Kidney (tissue), 14 donors: Measurements from ENCODE around the gene SS18L1. TPM values are rescaled to one million over a fixed set of nuclear protein-coding genes. Genes with fewer than 3 reads are reported as not detected.

Source experiments
- DNase-seq, 5 donors: peaks; one replicate each; pipeline ENCODE4 v3.0.0-alpha.2; 2013 to 2020
- FAIRE-seq: peaks from 2 replicates; lab custom pipeline; 2012; peaks lifted over from hg19 to GRCh38; lab: Jason Lieb, UNC
- H3K27ac ChIP-seq, 2 donors: one replicate each; pipeline ENCODE4 v1.7.0; 2013; ENCODE audit warnings: low read depth in 2 of 2, low read length in 2 of 2, inconsistent platforms in 1 of 2
- H3K27me3 ChIP-seq: one replicate; pipeline ENCODE4 v1.7.1; 2013; ENCODE audit warnings: low read length, inconsistent platforms; ENCODE audit not compliant: control insufficient read depth, insufficient read depth
- H3K36me3 ChIP-seq, 3 donors: one replicate each; pipeline versions ENCODE4 v1.7.0 to v1.7.1; 2013; ENCODE audit warnings: low read length in 3 of 3, control low read depth in 1 of 3, inconsistent platforms in 1 of 3; ENCODE audit not compliant: insufficient read depth in 3 of 3, control insufficient read depth in 2 of 3
- H3K4me1 ChIP-seq, 3 donors: one replicate each; pipeline versions ENCODE4 v1.7.0 to v1.7.1; 2013; ENCODE audit warnings: low read length in 3 of 3, inconsistent platforms in 1 of 3, low read depth in 1 of 3; ENCODE audit not compliant: control insufficient read depth in 2 of 3, insufficient read depth in 2 of 3
- H3K4me3 ChIP-seq, 3 donors: one replicate each; pipeline versions ENCODE4 v1.7.0 to v1.8.1; 2013; ENCODE audit warnings: low read length in 3 of 3, control low read depth in 1 of 3, inconsistent platforms in 1 of 3
- H3K9ac ChIP-seq, 3 donors: one replicate each; pipeline versions ENCODE4 v1.7.0 to v1.7.1; 2013; ENCODE audit warnings: low read length in 3 of 3, control low read depth in 1 of 3, inconsistent platforms in 1 of 3
- H3K9me3 ChIP-seq, 3 donors: one replicate each; pipeline versions ENCODE4 v1.7.0 to v1.7.1; 2013; ENCODE audit warnings: low read length in 3 of 3, control low read depth in 1 of 3, inconsistent platforms in 1 of 3; ENCODE audit not compliant: control insufficient read depth in 2 of 3, insufficient read depth in 1 of 3
- intact Hi-C: fragments of 100-400 bp; cut with DNase I; formaldehyde crosslinking; loops from one replicate; pipeline ENCODE4 v1.11.1; 2022
- polyA plus RNA-seq: library from polyadenylated mRNA; stranded (reverse); fragments of 350-450 nt; fragmentation: Illumina TruSeq; extraction: RNeasy Lipid Tissue Mini Kit (QIAGEN cat#74804); gene quantifications from one replicate; pipeline ENCODE4 v1.2.3, GENCODE V29; 2014; ENCODE audit warnings: low read depth, low replicate concordance; ENCODE audit not compliant: insufficient read depth
- total RNA-seq: library from RNA; stranded (reverse); fragmentation: NEBNext Ultra II Directional; extraction: Animal tissue kit (Norgen Biotek cat#: 25700); gene quantifications from one replicate; pipeline ENCODE4 v1.2.1, GENCODE V29; 2021
- TF ChIP-seq, protein P1 (sequence below): IDR thresholded peaks from 3 replicates; pipeline ENCODE4 v1.5.1; 2012; ENCODE audit warnings: mild to moderate bottlenecking, moderate library complexity, borderline replicate concordance; ENCODE audit not compliant: insufficient read depth; ENCODE audit errors: extremely low read depth
- donor health status: control.
- donor health status: control.
- donor health status: control.
- donor health status: control.
- donor health status: control.
- donor health status: DM: yes; HTN: yes; CAD: no.
- donor health status: Normal renal cell carcinoma (clear cell type).

SS18L1 gene
- total and polyA plus RNA-seq, 2 donors from 2014 or later = 6.5 to 12.0 TPM

DNA sequence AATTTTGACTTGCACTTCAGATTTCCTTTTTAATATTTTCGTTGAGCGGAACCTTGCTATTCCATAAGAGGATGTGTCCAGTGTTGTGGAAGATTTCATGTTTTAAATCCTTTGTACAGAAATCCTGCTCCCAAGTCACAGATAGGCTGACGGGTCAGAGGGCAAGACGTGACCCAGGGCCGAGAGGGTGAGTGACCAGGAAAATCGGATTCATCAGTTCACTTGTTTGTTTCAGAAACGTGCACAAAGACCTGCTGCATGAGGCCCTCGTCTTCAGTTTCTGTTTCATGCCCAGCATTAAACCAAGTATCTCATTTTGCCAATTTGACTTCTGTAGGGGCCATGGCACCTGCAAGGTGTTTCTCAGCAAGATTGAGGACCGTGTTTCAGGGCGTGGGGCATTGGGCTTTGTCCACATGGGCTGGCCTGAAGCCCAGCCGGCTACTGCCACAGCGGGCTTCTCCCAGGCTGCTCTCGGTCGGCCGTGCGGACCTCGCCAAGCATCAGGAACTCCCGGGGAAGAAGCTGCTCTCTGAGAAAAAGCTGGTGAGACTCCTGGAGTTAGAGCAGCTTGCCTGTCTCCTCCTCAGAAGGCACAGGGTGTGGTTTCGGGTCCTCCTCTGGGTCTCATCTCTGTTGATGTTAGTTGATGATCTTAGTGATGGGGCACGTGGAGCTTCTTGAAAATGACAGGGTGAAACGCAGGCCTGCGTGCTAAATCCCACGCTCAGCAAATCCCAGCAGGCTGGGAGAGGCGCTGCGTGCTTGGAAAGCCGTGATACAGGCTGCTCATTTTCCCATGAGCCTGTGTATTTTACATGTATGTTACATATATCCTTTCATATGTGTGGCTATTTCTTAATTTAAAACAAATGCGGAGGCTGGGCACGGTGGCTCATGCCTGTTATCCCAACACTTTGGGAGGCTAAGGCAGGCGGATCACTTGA, 49.8 kb downstream of the SS18L1 start:
- peak in 1 of 5 donors; percentile 32 for DNase-seq
- Histone ChIP-seq H3K9ac (no peak overlapping the region), H3K4me1 (no peaks in the 10 kb centered on the region), H3K4me3 (no peak overlapping the region), H3K9me3 (no peaks in the 10 kb centered on the region), H3K36me3 (peaks cover 2 to 16% (median 12%) of the 10 kb centered on the region in 3 donors), H3K27me3 (no peaks in the 10 kb centered on the region), H3K27ac (no peak overlapping the region)
- TF ChIP-seq, protein P1, sequence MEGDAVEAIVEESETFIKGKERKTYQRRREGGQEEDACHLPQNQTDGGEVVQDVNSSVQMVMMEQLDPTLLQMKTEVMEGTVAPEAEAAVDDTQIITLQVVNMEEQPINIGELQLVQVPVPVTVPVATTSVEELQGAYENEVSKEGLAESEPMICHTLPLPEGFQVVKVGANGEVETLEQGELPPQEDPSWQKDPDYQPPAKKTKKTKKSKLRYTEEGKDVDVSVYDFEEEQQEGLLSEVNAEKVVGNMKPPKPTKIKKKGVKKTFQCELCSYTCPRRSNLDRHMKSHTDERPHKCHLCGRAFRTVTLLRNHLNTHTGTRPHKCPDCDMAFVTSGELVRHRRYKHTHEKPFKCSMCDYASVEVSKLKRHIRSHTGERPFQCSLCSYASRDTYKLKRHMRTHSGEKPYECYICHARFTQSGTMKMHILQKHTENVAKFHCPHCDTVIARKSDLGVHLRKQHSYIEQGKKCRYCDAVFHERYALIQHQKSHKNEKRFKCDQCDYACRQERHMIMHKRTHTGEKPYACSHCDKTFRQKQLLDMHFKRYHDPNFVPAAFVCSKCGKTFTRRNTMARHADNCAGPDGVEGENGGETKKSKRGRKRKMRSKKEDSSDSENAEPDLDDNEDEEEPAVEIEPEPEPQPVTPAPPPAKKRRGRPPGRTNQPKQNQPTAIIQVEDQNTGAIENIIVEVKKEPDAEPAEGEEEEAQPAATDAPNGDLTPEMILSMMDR = no peak
- intact Hi-C loops = no loop called here
- FAIRE-seq = no peak

DNA sequence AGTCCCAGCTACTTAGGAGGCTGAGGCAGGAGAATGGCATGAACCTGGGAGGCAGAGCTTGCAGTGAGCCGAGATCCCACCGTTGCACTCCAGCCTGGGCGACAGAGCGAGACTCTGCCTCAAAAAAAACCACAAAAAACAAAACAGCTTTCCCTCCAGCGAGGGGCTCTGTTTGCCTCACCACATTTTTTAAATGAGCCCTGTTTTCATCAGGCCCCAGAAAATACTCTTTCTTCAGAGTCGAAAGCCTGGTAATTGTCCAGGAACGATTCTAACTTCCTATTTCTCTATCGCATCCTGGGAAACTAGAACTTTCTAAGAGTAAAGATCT, 51.5 kb downstream of the SS18L1 start:
- peaks cover 2 to 25% (median 19%) of the 10 kb centered on the region in 3 donors for H3K36me3 ChIP-seq
- intact Hi-C loops = no loop called here
- H3K9ac ChIP-seq = no peak overlapping the region
- H3K4me1 ChIP-seq = no peaks in the 10 kb centered on the region
- no peak overlapping the region for H3K4me3 ChIP-seq
- H3K9me3 ChIP-seq = no peaks in the 10 kb centered on the region
- FAIRE-seq (no peak), DNase-seq (no peak)
- H3K27me3 ChIP-seq = no peaks in the 10 kb centered on the region
- H3K27ac ChIP-seq = no peak overlapping the region
- TF ChIP-seq, protein P1 = no peak

DNA sequence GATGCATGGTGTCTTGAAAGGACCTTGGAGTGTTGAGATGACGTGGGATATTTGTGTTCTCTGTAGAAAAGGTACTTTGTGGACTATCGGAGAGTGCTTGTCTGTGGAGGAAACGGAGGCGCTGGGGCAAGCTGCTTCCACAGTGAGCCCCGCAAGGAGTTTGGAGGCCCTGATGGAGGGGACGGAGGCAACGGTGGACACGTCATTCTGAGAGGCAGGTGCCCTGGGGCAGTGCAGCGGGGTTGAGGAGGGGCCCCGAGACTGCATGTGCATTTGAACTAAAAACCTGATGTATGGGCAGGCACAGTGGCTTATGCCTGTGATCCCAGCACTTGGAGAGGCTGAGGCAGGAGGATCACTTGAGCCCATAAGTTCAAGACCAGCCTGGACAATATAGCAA, 52.2 kb downstream of the SS18L1 start:
- no peak for FAIRE-seq
- H3K36me3 ChIP-seq = peaks cover 2 to 30% (median 24%) of the 10 kb centered on the region in 3 donors
- DNase-seq = peak in 1 of 5 donors; percentile 57

More for the DNA sequence above, 52.2 kb downstream of the SS18L1 start:
- intact Hi-C loops = no loop called here
- no peaks in the 10 kb centered on the region for H3K27me3 ChIP-seq
- TF ChIP-seq, protein P1 = no peak
- H3K9me3 ChIP-seq = no peaks in the 10 kb centered on the region
- H3K27ac ChIP-seq = no peak overlapping the region
- H3K4me1 ChIP-seq = no peaks in the 10 kb centered on the region
- H3K9ac ChIP-seq = no peak overlapping the region
- no peak overlapping the region for H3K4me3 ChIP-seq
